UCSD-AML1 (cell line): ENCODE results near the gene POU4F1.

Experiments used
- DNase-seq: peaks from one replicate; lab custom pipeline; 2025; ENCODE audit not compliant: unreplicated experiment; lab: John Stamatoyannopoulos, UW

The POU4F1 gene

DNA sequence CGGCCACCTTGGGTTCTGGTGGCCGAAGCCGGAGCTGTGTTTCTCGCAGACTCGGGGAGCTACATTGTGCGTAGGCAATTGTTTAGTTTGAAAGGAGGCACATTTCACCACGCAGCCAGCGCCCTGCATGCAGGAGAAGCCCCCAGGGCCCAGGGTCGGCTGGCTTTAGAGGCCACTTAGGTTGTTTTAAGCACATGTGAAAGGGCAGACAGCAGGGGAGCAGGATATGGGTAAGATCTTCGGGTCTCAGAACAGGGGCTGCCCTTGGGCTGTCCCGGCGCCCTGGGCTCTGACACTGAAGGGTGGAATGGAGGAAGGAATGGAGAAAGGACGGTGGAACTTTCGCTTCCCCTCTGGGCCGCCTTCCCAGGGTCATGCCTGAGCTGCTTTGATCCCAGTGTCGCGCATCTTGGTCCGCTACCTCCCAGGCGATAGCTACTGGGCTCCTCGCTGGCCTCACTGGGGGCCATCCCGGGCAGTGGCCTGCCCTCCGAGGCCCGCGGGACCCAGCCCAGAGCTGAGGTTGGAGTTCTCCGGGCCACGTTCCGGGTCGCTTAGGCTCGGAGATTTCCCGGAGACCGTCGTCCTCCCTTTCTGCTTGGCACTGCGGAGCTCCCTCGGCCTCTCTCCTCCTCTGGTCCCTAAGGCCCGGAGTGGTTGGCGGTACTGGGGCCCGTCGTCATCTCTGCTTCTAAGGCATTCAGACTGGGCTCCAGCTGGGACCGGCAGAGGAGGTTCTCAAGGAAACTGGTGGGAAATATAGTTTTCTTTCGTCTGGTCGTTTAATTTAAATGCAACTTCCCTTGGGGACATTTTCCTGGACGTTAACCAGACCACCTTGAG is 4.3 kb upstream of the POU4F1 start:
- DNase-seq, result no peak

DNA sequence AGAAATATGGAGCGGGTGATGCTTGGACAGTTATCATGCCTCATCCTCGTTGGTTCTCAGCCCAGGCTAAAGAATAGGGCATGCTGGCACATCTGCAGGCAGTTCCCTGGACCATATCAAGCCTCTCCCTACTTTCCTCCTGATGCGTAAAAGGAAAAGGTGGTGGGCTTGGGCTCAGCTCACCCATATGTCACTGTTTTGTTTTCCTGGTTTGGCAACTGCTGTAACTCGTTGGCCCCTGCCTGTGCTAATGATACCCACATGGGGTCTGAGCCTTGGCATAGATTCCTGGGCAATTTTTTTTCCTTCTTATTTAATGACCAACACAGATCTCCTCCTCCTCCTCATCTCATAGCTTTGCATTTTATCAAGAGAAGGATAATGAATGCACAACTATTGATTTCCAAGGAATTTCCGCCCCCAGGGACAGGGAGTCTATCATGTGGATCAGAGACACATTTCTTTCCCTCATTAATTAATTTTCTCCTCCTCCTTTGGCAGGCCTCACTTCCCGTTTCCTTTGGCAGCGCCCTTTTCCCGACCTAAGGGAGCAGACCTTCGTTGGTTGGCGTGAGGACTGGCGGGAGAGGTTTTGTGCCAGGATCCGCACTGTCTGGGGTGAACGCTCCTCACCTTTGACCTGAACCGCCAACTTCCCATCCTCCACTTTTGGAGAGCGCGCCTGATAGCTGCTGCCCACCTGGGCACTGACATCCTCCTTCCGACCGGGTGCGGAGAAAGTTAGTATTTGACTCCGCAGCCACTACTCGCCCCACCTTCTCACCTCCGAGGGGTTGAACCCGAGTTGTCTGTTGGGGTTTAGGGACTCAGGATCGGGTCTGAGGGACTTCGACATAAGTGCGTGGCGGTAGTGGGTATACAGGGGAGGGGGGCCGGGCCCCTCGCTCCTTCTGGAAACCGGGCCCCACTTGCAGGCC is 3.4 kb upstream of the POU4F1 start:
- DNase-seq, result no peak

- no peak for DNase-seq
Measured at GRCh38 chr13:78604782-78605611, 1.6 kb upstream of the POU4F1 start.

DNA sequence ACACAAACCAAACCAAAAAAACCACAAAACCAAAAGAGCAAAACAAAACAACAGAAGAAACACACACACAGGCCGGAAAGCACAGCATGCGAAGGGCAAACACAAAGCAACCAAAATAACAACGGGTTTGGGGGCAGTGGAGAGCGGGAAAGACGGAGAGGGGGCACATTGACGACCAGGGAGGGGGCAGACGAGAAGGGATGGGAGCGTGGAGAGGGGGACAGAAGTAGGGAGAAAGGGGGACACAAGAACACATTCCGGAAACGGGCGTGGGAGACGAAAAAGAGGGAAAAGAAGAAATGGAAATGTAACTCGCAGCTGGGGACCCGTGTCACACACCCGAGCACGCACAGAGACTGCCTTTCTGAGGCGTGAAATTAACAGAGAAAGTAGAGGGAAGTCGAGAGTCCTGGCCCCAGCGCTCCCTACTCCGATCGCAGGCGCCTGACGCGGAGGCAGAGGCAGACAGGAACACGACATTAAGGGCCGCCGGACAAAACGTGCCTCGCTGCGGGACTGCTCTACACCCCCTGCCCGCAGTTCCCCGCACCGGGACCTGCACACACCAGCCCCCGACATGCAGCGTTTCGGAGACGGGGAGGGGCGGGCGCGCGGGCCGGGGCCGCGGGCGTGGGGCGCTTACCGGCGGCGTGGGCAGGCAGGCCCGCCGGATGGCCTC is 652 bp downstream of the POU4F1 start:
- DNase-seq, result peak; percentile 33

GRCh38 chr13:78601874-78602560 is 1.3 kb downstream of the POU4F1 start:
- DNase-seq, result no peak

GRCh38 chr13:78601124-78601873 is 2.1 kb downstream of the POU4F1 start:
- no peak for DNase-seq

- DNase-seq, result no peak
Measured at GRCh38 chr13:78600280-78600883, 3.0 kb downstream of the POU4F1 start.

GRCh38 chr13:78599645-78600279 is 3.6 kb downstream of the POU4F1 start:
- no peak for DNase-seq

DNA sequence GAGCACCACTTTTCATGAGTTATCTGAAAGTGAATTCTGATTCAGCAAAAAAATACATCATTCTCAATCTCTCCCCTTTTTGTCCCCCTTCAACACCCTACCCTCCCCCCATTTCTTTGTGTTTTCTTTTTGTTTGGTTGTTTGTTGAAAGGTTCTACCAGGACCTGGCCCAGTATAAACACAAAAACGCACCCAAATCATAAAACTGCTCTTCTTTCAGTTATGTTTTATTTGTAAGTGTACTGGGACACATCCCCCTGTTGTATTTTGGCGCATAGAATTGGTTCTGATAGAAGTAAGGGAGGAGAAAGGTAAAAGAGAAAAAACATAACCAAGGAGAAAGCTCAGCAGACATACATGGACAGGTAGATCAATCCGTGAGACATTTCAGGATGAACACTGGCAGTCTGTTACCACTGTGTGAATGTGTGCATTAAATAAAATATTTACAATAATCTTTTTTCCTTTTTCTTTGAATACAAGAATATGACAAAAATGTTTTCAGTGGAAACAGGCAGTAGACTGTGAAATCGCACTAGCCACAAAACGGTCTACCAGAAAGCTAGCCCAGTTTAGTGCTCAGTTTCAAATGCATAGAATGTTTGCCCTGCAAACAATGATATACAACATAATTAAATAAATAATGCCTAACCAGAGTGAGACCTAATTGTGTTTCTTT is 4.2 kb downstream of the POU4F1 start:
- DNase-seq, result no peak

DNA sequence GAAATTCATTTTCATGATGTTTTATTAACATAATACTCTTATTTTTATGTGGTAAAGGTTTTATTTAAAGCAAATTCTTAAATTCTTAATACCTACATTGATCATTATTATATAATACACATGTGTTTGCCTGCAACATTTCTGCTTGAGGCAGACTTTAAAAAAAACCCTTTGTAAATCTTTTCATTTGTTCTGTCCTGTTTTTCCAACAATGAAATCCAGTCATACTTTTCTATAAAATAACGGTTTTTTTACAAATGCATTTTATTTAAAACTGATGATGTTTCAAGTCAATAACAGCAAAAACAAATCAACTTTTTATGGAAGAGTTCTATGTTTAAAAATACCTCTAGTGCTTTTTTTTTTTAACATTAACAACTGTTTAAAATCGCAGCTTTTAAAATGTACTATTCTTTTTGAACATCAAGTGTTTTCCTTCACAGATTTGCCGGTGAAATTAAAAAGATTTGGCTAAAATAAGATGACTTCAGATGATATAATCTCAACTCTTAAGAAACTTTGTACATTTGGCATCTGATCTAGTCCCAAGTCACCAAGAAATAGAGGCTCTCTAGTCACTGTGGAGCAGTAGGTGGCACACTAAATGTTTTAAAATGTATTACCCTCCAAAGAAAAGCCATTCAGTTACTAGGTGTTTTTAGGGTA is 5.1 kb downstream of the POU4F1 start:
- DNase-seq, result no peak

GRCh38 chr13:78597602-78597932 is 5.8 kb downstream of the POU4F1 start:
- DNase-seq, result no peak

DNA sequence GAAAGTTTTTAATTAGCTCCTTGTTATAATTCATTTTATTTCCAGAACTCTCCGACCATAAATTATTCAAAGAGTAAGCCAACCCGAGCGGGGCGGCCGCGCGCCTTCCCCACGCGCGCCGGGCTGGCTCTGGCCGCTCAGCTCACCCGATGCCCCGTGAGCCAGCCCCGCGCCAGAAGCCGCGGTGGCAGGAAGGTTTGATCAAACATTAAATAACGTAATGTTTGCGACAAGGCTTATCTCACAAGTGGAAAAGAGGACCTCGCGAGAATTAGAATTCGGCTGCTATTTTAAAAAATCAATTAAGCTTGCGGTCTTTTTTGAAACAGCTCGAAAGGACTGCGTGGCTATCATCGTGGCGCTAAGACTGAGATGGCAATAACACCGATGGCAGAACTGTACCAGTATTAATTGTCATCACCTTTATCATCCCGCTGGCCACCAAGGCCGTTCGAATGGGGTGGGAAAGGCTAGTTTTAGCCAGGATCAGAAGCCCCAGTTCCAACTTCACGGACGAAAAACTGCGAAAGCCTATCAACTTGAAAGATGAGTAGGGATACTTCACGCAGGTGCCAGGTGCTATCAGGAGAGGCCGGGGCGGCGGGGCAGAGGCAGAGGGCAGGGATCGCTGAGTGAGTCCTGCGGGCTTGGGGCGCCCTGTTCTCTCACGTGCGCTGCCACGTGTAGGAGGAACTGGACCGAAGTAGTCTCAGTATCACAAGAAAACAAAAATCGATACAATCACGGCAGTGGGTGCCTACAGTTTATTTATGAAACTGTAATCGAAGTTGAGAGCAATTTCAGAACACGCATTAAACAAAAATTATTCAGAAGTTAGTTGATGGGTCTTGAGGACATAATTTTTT is 6.4 kb downstream of the POU4F1 start:
- DNase-seq, result no peak

DNA sequence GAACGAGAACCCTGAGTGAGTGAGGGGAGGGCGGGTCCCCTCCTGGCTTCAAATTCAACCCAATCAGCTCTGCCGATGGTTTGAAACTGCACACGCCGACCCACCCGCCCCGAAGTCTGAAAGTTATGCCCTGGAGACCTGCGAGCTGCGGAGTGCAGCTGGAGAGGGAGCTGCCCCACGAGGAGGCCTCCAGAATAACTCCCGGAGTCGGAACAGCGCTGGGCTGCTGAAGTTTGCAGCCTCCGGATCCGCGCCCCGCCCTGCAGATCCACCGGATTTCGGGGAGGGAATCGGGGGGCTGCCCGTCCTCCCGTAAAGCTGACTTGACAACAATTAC is 7.0 kb downstream of the POU4F1 start:
- DNase-seq, result no peak

- no peak for DNase-seq
Measured at GRCh38 chr13:78595495-78596398, 7.6 kb downstream of the POU4F1 start.

DNA sequence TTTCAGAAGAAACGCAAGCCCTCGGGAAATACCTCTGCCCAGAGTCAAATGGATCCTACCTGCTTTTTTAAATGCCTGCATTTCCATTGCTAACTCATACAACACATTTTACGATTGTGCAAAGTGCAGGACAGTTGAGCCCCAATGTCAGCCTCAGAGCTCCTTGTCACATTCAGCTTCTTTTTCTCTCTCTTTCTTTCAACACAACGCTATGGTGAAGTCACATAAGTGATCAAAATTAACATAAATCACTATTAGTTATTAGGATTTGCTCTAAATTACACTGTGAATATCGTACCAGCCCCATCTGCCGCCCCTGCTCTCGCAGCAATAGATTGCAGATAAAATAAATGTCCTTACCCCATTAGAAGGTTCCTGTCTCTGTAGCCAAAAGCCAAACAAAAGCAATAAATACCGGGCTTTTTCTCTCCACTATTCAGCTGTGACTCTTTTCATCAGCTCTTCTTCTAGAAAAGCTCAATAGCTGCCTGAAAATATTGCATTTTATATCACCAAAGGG is 8.8 kb downstream of the POU4F1 start:
- DNase-seq, result no peak
